Stimulated activated CD4-positive, alpha-beta T cell treated with anti-CD3 and anti-CD28 coated beads, TNF-alpha, amount 100 ng/mL, for 24 hours (primary cell): ENCODE measurements around the gene HTR3B.
"Not testable (repeated sequence)": the region's sequence is repeated elsewhere in the genome, so short reads cannot be mapped to it uniquely, and the experiment has no call there.

ENCODE experiments used
- DNase-seq, 3 experiments: peaks; one replicate each; pipeline ENCODE4 v3.0.0-alpha.2; 2020; ENCODE audit warnings: low read depth in 3 of 3

The HTR3B gene

GRCh38 chr11:113946162-113946561 lies 41.6 kb downstream of the HTR3B start:
- not testable (repeated sequence) for DNase-seq

- no peak for DNase-seq
Observed at GRCh38 chr11:113947994-113948393, 43.4 kb downstream of the HTR3B start.

GRCh38 chr11:113949891-113950290 lies 45.3 kb downstream of the HTR3B start:
- no peak for DNase-seq

- DNase-seq = no peak
Observed at GRCh38 chr11:113951537-113951936, 46.9 kb downstream of the HTR3B start.

GRCh38 chr11:113952070-113952469 lies 47.5 kb downstream of the HTR3B start:
- DNase-seq = no peak

GRCh38 chr11:113952588-113952987 lies 48.0 kb downstream of the HTR3B start:
- no peak for DNase-seq

- no peak for DNase-seq
Observed at GRCh38 chr11:113954235-113954634, 49.6 kb downstream of the HTR3B start.

- no peak for DNase-seq
Observed at GRCh38 chr11:113956986-113957385, 52.4 kb downstream of the HTR3B start.

GRCh38 chr11:113960702-113961330 lies 56.2 kb downstream of the HTR3B start:
- DNase-seq = no peak

GRCh38 chr11:113967361-113967760 lies 62.8 kb downstream of the HTR3B start:
- no peak for DNase-seq

- DNase-seq = no peak
Observed at GRCh38 chr11:113971506-113972195, 67.1 kb downstream of the HTR3B start.

GRCh38 chr11:113974741-113975470 lies 70.3 kb downstream of the HTR3B start, which contains the start of gene HTR3A:
HTR3A (plus strand) TSS chr11:113975108; CDS start chr11:113975326, 218 bp downstream.
- DNase-seq = no peak

- DNase-seq = no peak
Observed at GRCh38 chr11:113977071-113977490, 72.5 kb downstream of the HTR3B start.

- DNase-seq = no peak
Observed at GRCh38 chr11:113977701-113978100, 73.1 kb downstream of the HTR3B start.

GRCh38 chr11:113979431-113979830 lies 74.8 kb downstream of the HTR3B start:
- DNase-seq = no peak

GRCh38 chr11:113980785-113981184 lies 76.2 kb downstream of the HTR3B start:
- no peak for DNase-seq

GRCh38 chr11:113982306-113982705 lies 77.7 kb downstream of the HTR3B start:
- DNase-seq = no peak

- DNase-seq = no peak
Observed at GRCh38 chr11:113984781-113985180, 80.2 kb downstream of the HTR3B start.

GRCh38 chr11:113985906-113986305 lies 81.3 kb downstream of the HTR3B start:
- DNase-seq = no peak

- DNase-seq = no peak
Observed at GRCh38 chr11:113986351-113987140, 82.0 kb downstream of the HTR3B start.

- DNase-seq = no peak
Observed at GRCh38 chr11:113989381-113989780, 84.8 kb downstream of the HTR3B start.

- DNase-seq = no peak
Observed at GRCh38 chr11:113989916-113990315, 85.3 kb downstream of the HTR3B start.
